ENCODE data around the gene EXOSC5. TPM values are rescaled to one million over a fixed set of nuclear protein-coding genes. Genes with fewer than 3 reads are reported as not detected.

EXOSC5 gene
- total and polyA plus RNA-seq, 9 of the 15 experiments (the other 6 are each of a cell fraction or from before 2014, with no cell fraction given), result 10.9 to 75.5 (median 37.8) TPM

- TF ChIP-seq, protein P1, sequence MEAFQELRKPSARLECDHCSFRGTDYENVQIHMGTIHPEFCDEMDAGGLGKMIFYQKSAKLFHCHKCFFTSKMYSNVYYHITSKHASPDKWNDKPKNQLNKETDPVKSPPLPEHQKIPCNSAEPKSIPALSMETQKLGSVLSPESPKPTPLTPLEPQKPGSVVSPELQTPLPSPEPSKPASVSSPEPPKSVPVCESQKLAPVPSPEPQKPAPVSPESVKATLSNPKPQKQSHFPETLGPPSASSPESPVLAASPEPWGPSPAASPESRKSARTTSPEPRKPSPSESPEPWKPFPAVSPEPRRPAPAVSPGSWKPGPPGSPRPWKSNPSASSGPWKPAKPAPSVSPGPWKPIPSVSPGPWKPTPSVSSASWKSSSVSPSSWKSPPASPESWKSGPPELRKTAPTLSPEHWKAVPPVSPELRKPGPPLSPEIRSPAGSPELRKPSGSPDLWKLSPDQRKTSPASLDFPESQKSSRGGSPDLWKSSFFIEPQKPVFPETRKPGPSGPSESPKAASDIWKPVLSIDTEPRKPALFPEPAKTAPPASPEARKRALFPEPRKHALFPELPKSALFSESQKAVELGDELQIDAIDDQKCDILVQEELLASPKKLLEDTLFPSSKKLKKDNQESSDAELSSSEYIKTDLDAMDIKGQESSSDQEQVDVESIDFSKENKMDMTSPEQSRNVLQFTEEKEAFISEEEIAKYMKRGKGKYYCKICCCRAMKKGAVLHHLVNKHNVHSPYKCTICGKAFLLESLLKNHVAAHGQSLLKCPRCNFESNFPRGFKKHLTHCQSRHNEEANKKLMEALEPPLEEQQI (IDR thresholded peaks at IDR 0.05), result no peak
- TF ChIP-seq RERE (CRISPR knock-in tag; IDR thresholded peaks at IDR 0.05; ENCODE audit: borderline replicate concordance) (no peak), CHD4 (IDR thresholded peaks at IDR 0.05; ENCODE audit: insufficient read depth, insufficient replicate concordance, low read depth, low read length, poor library complexity, severe bottlenecking) (no peak), ARID2 (IDR thresholded peaks at IDR 0.05) (no peak), PHF21A (IDR thresholded peaks at IDR 0.05; ENCODE audit: borderline replicate concordance, low read depth) (no peak), MEF2A (IDR thresholded peaks at IDR 0.05; ENCODE audit: control insufficient read depth, low read depth, low read length) (no peak), EP300 (IDR thresholded peaks at IDR 0.05; ENCODE audit: low read length) (no peak), TEAD4 (IDR thresholded peaks at IDR 0.05; ENCODE audit: low read length) (no peak), TEAD4 (CRISPR knock-in tag; IDR thresholded peaks at IDR 0.05; ENCODE audit: borderline replicate concordance) (no peak), SOX6 (IDR thresholded peaks at IDR 0.05) (no peak), ZNF165 (CRISPR knock-in tag; IDR thresholded peaks at IDR 0.05; ENCODE audit: borderline replicate concordance) (no peak), ZNF217 (CRISPR knock-in tag; IDR thresholded peaks at IDR 0.05) (no peak), RBM34 (IDR thresholded peaks at IDR 0.05; ENCODE audit: borderline replicate concordance, insufficient read depth, low read length) (no peak), BMI1 (IDR thresholded peaks at IDR 0.05; ENCODE audit: low read length) (no peak), CBX1 (IDR thresholded peaks at IDR 0.05; ENCODE audit: low read depth) (no peak; the same call in 1 of the 2 replicates), NBN (IDR thresholded peaks at IDR 0.05; ENCODE audit: low read depth) (peak; percentile 80; the same call in 1 of the 2 replicates)
- TF ChIP-seq, protein P2, sequence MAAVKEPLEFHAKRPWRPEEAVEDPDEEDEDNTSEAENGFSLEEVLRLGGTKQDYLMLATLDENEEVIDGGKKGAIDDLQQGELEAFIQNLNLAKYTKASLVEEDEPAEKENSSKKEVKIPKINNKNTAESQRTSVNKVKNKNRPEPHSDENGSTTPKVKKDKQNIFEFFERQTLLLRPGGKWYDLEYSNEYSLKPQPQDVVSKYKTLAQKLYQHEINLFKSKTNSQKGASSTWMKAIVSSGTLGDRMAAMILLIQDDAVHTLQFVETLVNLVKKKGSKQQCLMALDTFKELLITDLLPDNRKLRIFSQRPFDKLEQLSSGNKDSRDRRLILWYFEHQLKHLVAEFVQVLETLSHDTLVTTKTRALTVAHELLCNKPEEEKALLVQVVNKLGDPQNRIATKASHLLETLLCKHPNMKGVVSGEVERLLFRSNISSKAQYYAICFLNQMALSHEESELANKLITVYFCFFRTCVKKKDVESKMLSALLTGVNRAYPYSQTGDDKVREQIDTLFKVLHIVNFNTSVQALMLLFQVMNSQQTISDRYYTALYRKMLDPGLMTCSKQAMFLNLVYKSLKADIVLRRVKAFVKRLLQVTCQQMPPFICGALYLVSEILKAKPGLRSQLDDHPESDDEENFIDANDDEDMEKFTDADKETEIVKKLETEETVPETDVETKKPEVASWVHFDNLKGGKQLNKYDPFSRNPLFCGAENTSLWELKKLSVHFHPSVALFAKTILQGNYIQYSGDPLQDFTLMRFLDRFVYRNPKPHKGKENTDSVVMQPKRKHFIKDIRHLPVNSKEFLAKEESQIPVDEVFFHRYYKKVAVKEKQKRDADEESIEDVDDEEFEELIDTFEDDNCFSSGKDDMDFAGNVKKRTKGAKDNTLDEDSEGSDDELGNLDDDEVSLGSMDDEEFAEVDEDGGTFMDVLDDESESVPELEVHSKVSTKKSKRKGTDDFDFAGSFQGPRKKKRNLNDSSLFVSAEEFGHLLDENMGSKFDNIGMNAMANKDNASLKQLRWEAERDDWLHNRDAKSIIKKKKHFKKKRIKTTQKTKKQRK (IDR thresholded peaks at IDR 0.05; ENCODE audit: borderline replicate concordance, low read depth, low read length), result no peak
Measured at GRCh38 chr19:41427647-41428480, 30.7 kb upstream of the EXOSC5 start (continued).
